Keratinocyte (primary cell): ENCODE results near the gene NTNG1.

Source experiments
- CTCF ChIP-seq, 3 experiments: IDR thresholded peaks in 1 of 3; conservative IDR thresholded peaks in 1 of 3; optimal IDR thresholded peaks in 1 of 3; 2 replicates in 2 of 3; 3 replicates in 1 of 3; pipeline versions ENCODE3 to v1.5.1; 2011; ENCODE audit warnings: low read length in 3 of 3, mild to moderate bottlenecking in 3 of 3, moderate library complexity in 2 of 3, control low read depth in 1 of 3, inconsistent platforms in 1 of 3; ENCODE audit not compliant: insufficient read depth in 2 of 3; ENCODE audit errors: extremely low read depth in 1 of 3
- EZH2 ChIP-seq: IDR thresholded peaks from one replicate; pipeline ENCODE4 v1.6.1; 2012; ENCODE audit warnings: inconsistent platforms, mild to moderate bottlenecking, low read length, moderate library complexity

- no peak for TF ChIP-seq CTCF (optimal IDR thresholded peaks at IDR 0.05 in 1 of 3, IDR thresholded peaks at IDR 0.05 in 1 of 3, conservative IDR thresholded peaks at IDR 0.05 in 1 of 3; ENCODE audit: extremely low read depth in 1 of 3, insufficient read depth in 2 of 3, low read length in 3 of 3)
- TF ChIP-seq EZH2: no peak
Observed at GRCh38 chr1:107494061-107494460, 353.2 kb downstream of the NTNG1 start.
